HL-60 (cell line): ENCODE data around the gene LMF2.

ENCODE experiments used
- DNase-seq, 2 experiments: peaks; one replicate each; pipeline ENCODE4 v3.0.0-alpha.2; 2010 to 2020; ENCODE audit warnings: low read depth in 1 of 2, low spot score in 1 of 2
- H3K27ac ChIP-seq: fragments of 250-450 bp; sonication (Bioruptor Pico); replicated peaks from 2 replicates; pipeline ENCODE4 v1.5.1; 2020; ENCODE audit warnings: mild to moderate bottlenecking, moderate library complexity
- H3K27me3 ChIP-seq: fragments of 250-450 bp; sonication (Bioruptor Pico); 2 replicates; pipeline ENCODE4 v1.5.1; 2021; ENCODE audit warnings: mild to moderate bottlenecking, moderate library complexity; ENCODE audit not compliant: insufficient read depth, poor library complexity, severe bottlenecking
- H3K4me3 ChIP-seq: replicated peaks from 2 replicates; pipeline ENCODE4 v1.5.1; 2011; ENCODE audit warnings: mild to moderate bottlenecking, control low read depth, low read length; ENCODE audit not compliant: insufficient read depth
- GABPA ChIP-seq: IDR thresholded peaks from 2 replicates; pipeline ENCODE4 v1.6.1; 2012; ENCODE audit warnings: low read depth
- POLR2AphosphoS5 ChIP-seq: IDR thresholded peaks from 2 replicates; pipeline ENCODE4 v1.6.1; 2012; ENCODE audit warnings: low read depth
- SPI1 ChIP-seq: IDR thresholded peaks from 2 replicates; pipeline ENCODE4 v1.6.1; 2012; ENCODE audit warnings: low read depth, mild to moderate bottlenecking, borderline replicate concordance
- TF ChIP-seq, protein P1 (sequence below): IDR thresholded peaks from one replicate; pipeline ENCODE4 v1.5.1; 2011; ENCODE audit warnings: low read length, control low read depth, inconsistent platforms; ENCODE audit not compliant: insufficient read depth
- TF ChIP-seq, protein P2 (sequence below): IDR thresholded peaks from 2 replicates; pipeline ENCODE4 v1.6.1; 2012; ENCODE audit warnings: low read depth; ENCODE audit not compliant: insufficient replicate concordance

The LMF2 gene

DNA sequence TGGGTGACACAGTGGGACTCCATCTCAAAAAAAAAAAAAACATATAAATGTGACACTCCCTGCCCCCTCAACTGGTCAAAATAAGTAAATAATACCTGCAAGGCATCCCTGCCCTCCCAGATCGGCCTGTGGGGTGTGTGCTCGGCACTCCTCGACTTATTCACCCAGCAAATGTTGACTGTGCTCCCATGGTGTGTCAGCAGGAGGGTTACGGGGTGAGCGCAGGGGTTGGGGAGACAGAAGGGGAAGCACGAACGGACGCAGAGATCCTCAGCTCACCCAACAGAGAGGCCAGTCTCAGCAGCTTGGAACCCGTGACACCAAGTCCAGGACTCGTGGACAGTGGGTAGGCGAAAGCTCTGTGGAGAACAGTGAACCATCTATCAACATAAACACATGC is 27.8 kb downstream of the LMF2 start:
- Histone ChIP-seq H3K27me3 (peaks cover 25% of the 10 kb centered on the region), H3K27ac (no peak overlapping the region), H3K4me3 (no peak overlapping the region)
- DNase-seq: peak in 1 of 2 experiments; percentile 29
- TF ChIP-seq, protein P1, sequence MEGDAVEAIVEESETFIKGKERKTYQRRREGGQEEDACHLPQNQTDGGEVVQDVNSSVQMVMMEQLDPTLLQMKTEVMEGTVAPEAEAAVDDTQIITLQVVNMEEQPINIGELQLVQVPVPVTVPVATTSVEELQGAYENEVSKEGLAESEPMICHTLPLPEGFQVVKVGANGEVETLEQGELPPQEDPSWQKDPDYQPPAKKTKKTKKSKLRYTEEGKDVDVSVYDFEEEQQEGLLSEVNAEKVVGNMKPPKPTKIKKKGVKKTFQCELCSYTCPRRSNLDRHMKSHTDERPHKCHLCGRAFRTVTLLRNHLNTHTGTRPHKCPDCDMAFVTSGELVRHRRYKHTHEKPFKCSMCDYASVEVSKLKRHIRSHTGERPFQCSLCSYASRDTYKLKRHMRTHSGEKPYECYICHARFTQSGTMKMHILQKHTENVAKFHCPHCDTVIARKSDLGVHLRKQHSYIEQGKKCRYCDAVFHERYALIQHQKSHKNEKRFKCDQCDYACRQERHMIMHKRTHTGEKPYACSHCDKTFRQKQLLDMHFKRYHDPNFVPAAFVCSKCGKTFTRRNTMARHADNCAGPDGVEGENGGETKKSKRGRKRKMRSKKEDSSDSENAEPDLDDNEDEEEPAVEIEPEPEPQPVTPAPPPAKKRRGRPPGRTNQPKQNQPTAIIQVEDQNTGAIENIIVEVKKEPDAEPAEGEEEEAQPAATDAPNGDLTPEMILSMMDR: no peak
- TF ChIP-seq, protein P2, sequence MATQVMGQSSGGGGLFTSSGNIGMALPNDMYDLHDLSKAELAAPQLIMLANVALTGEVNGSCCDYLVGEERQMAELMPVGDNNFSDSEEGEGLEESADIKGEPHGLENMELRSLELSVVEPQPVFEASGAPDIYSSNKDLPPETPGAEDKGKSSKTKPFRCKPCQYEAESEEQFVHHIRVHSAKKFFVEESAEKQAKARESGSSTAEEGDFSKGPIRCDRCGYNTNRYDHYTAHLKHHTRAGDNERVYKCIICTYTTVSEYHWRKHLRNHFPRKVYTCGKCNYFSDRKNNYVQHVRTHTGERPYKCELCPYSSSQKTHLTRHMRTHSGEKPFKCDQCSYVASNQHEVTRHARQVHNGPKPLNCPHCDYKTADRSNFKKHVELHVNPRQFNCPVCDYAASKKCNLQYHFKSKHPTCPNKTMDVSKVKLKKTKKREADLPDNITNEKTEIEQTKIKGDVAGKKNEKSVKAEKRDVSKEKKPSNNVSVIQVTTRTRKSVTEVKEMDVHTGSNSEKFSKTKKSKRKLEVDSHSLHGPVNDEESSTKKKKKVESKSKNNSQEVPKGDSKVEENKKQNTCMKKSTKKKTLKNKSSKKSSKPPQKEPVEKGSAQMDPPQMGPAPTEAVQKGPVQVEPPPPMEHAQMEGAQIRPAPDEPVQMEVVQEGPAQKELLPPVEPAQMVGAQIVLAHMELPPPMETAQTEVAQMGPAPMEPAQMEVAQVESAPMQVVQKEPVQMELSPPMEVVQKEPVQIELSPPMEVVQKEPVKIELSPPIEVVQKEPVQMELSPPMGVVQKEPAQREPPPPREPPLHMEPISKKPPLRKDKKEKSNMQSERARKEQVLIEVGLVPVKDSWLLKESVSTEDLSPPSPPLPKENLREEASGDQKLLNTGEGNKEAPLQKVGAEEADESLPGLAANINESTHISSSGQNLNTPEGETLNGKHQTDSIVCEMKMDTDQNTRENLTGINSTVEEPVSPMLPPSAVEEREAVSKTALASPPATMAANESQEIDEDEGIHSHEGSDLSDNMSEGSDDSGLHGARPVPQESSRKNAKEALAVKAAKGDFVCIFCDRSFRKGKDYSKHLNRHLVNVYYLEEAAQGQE: no peak
- TF ChIP-seq SPI1 (no peak), GABPA (no peak), POLR2AphosphoS5 (no peak)

DNA sequence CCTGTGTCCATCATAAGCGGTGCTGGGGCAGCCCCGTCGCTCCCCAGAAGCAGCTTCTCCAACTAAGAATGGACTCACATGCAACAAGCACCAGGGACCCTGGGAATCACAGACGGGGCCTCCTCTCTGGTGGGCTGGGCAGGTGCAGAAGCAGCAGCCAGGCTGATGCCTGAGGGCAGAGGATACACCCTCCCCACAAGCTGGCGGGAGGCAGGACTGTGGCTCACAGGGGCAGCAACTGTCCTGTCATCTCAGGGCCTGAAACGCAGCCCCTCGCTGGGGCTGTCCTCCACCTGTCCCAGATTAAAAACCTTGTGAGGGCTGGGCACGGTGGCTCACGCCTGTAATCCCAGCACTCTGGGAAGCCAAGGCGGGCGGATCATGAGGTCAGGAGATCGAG is 29.6 kb downstream of the LMF2 start:
- Histone ChIP-seq H3K27me3 (peaks cover 25% of the 10 kb centered on the region), H3K27ac (no peak overlapping the region), H3K4me3 (no peak overlapping the region)
- no peak for DNase-seq
- TF ChIP-seq, protein P1: no peak
- TF ChIP-seq POLR2AphosphoS5 (no peak), GABPA (no peak), SPI1 (no peak)
- TF ChIP-seq, protein P2: no peak

DNA sequence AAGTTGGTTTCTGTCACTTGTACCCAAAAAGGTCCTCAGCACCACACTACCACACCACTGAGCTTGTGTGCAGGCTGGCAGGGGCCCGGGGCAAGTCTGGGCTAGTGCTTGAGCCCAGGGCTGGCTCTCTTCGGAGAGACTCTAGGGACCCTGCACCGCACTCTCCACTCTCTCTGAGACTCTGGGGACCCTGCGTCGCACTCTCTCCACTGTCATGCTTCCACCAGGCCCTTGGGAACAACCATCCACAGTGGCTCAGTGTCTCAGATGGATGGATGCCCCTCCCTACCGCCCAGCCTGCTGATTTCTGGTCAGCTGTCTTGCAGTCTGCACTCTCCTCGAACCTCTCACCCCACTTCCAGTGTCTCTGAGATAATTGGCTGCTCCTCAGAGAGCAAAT is 30.6 kb downstream of the LMF2 start:
- H3K4me3 ChIP-seq: no peak overlapping the region
- no peak for DNase-seq
- TF ChIP-seq GABPA: no peak
- no peak for TF ChIP-seq POLR2AphosphoS5
- TF ChIP-seq, protein P2: no peak
- no peak for TF ChIP-seq SPI1
- TF ChIP-seq, protein P1: no peak
- H3K27ac ChIP-seq: no peak overlapping the region
- H3K27me3 ChIP-seq: peaks cover 21% of the 10 kb centered on the region
